Stimulated activated CD8-positive, alpha-beta memory T cell treated with anti-CD3 and anti-CD28 coated beads, Interleukin-7, amount 100 ng/mL, for 24 hours (primary cell): Measurements from ENCODE around the gene UBE2F.
"Not testable (repeated sequence)": the region's sequence is repeated elsewhere in the genome, so short reads cannot be mapped to it uniquely, and the experiment has no call there.

Experiments used
- DNase-seq: peaks from one replicate; pipeline ENCODE4 v3.0.0-alpha.2; 2020; ENCODE audit warnings: low read depth

Gene UBE2F

DNA sequence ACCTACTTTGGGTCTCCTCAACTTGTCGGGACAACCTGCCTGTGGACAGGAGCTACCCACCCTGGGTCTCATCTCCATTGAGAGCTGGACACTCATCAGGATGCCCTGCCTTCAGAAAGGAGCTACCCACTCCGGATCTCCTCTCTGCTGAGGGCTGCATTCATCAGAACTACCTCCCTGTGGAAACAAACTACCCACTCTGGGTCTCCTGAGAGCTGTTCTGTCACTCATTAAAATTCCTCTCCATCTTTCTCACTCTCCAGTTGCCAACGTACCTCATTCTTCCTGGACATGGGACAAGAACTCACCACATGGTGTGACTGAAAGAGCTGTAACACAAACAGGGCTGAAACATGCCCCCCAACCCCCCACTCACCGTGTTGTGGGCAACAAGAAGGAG is 22.5 kb upstream of the UBE2F start:
- no peak for DNase-seq

DNA sequence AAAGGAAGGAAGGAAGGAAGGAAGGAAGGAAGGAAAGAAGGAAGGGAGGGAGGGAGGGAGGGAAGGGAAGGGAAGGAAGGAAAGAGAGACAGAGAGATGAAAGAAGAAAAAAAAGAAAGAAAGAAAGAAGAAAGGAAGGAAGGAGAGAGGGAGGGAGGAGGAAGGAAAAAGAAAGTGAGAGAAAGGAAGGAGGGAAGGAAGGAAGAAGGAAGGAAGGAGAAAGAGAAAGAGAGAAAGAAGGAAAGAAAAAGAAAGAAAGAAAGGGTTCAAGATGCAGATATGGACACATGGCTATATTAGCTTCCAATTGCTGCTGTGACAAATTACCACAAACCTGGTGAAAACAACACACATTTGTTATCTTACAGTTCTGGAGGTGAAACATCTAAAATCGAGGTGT is 20.4 kb upstream of the UBE2F start:
- no peak for DNase-seq

DNA sequence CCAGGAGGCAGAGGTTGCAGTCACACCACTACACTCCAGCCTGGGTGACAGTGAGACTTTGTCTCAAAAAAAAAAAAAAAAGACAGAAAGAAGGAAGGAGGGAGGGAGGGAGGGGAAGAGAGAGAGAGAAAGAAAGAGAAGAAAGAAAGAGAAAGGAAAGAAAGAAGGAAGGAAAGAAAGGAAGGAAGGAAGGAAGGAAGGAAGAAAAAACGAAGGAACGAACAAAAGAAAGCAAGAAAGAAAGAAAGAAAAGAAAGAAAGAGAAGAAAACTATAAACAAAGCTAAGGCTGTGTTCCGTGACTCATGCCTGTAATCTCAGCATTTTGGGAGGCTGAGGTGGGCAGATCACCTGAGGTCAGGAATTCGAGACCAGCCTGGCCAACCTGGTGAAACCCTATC is 15.5 kb upstream of the UBE2F start:
- DNase-seq: not testable (repeated sequence)

DNA sequence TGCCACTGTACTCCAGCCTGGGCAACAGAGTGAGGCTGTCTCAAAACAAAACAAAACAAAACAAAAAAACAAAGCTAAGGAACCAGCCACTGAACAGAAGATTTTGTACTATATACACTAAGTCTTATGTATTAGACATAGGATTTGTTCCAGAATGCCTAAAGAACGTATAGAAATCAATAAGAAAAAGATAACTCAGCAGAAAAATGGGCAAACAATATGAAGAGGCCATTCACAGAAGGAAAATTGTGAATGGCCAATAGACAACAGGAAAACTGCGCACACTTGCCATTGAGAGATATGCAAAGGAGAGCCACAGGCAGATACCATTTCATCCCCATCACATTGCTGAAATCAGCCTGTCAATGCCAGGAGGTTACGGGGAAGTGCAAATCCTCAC is 14.9 kb upstream of the UBE2F start:
- no peak for DNase-seq

DNA sequence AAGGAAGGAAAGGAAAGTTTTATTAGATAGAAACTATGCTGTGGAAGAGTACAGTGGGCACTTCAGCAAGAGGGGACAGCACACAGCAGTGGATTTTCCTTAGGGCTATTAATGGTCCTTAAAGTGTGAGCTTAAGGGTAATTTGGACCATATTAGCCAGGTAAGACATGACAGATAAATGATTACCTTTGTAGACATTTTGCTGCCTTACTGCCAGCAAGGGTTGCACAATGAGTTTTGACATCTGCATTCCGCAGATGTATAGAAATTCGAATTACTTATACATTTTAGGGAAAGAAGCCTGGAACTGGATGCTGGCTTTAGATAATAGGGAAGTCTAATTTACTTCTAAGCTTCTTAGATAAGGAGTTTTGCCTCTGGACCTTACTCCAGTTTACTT is 14.0 kb upstream of the UBE2F start:
- DNase-seq: no peak

DNA sequence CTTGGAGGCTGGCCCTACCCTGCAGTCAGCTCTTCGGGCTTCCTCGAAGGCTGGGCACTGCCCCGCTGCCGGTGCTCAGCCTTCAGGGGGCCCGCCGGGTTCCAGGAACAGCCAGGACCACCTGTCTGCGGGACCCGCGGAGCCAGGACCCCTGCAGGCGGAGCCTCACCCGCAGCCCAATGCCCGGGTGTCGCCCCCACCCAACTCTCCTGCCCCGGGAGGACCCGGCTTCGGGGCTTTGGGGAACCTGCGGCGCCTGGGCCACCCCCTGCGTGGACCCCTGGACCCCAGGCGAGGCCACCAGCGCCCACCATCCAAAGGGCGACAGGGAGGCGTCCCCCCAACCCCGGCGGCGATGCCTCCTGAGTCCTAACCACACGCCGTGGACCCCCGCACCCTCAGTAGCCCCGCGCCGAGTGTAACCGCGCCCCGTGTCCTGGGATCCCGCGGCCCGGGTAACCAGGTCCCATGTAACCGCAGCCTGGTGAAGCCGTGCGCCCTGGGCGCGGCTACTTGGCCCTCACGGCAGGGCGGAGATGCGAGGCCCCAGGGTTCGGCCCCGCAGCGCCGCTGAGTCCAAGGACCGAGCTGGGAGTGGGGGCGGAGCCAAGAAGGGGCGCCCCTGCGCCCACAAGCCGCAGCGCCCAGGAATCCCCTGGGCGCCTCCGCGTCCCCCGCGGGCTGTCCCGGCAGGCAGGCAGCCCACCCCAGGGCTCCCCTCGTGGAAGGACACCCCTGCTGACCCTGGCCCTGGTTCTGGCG is 11.0 kb upstream of the UBE2F start:
- no peak for DNase-seq

DNA sequence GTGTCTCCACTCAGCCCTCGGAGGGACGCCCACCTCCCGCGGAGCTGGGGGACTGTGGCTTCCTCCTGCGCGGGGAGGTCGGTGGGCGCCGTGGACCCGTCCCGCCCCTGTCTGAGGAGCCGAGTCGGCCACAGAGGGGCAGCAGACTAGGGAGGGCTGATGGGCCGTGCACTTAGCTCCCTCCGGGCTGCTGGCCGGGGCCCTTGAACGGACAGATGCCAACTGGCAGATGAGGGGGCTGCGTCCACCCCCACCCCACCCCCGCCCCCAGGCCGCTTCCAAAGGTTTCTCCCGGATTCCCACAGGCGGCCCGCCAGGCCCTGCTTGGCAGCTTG is 10.4 kb upstream of the UBE2F start:
- no peak for DNase-seq

DNA sequence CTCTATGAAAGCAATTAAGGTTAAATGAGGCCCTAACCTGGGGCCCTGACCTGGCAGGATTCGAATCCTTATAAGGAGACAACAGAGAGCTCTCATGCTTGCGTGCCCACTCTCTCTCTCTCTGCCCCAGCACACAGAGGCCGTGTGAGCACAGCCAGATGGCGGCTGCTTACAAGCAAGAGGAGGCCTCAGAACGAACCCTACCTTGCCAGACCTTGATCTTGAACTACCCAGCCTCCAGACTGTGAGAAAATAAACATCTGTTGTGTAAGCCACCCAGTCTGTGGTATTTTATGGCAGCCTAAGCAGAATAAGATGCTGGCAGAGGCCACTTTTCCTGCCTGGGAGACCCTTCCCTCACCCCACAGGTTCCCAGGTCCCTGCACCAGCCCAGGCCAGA is 5.2 kb upstream of the UBE2F start:
- DNase-seq: no peak

DNA sequence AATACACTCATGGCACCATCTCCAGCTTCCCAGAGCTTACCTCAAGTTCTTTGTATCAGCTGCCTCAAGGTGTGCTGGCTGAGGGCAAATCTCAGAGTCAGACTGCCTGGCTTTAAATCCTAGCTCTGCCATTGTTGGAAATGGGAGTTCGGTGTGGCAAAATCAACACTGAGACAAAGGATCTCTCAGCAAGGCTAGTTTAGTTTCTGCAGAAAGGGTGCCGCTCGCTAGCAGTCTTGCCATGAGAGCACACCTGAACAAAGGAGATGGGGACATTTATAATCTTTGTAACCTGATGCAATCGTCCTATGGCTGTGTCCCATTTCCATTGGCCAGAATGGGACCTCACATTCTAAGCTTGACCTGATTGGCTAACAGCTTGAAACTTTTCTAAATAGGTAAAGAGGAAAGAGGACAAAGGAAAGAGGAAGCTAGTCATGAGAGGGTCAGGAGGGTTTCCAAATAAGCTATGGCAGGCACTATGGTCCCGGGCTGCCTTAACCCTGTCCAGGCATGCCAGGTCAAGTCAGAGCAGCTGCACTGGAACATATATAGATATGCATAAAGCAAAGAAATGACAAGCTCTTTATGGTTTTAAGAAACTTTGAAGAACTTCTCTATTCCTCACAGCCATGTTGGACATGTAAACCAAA is 4.3 kb upstream of the UBE2F start:
- no peak for DNase-seq

DNA sequence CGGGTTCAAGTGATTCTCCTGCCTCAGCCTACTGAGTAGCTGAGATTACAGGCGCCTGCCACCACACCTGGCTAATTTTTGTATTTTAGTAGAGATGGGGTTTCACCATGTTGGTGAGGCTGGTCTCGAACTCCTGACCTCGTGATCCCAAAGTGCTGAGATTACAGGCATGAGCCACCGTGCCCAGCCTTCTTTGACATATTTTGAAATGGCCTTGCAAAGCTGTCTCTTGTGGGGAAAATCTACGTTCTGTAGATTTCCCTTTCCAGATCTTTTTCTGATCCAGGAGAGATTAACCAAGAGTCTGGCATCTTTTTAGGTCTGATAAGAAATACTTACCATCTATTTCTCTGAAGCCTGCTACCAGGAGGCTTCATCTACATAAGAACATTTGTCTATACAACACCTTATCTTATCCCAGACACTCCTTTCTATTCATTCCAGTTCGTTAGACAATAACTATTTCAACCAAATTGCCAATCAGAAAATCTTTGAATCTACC is 3.3 kb upstream of the UBE2F start:
- DNase-seq: not testable (repeated sequence)

DNA sequence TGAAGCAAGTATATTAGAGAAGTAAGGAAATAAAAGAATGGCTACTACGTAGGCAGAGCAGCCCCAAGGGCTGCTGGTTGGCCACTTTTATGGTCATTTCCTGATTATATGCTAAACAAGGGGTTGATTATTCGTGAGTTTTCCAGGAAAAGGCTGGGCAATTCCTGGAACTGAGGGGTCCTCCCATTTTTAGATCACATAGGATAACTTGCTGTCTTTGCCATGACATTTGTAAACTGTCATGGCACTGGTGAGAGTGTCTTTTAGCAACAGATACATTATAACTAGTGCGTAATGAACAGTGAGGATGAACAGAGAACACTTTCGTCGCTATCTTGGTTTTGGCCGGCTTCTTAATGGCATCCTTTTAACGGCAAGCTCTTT is 2.6 kb upstream of the UBE2F start:
- DNase-seq: no peak

DNA sequence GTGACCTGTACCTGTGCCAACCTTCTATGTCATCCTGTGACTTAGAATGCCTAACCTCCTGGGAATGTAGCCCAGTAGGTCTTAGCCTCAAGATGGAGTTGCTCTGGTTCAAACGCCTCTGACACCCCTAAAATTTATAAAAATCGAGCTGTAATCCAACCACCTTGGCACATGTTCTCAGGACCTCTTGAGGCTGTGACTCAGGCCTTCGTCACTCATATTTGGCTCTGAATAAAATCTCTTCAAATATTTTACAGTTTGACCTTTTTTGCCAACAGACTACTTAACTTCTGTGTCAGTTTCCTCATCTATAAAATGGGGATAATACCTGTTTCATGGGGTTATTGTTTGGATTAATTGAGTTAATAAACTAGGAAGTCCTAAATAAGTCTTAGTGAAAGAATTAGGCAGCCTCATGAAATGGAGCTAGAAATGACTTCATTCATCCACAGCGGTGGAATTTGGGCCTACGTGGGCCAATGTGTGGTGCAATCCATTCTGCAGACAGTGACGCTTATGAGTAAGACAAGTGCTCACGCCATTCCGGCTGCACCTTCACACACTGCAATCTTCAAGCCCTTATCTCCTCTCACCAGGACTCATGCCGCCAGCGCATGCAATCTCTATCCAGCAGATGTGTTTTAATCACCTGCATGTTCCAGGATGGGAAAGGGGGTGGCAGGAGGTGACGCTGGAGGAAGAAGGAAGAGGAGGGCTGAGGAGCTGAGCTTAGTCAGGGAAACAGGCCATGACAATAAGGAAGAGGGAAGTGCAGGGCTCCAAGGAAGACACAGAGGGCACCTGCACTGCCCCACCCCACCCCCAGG is 2.0 kb upstream of the UBE2F start:
- no peak for DNase-seq

DNA sequence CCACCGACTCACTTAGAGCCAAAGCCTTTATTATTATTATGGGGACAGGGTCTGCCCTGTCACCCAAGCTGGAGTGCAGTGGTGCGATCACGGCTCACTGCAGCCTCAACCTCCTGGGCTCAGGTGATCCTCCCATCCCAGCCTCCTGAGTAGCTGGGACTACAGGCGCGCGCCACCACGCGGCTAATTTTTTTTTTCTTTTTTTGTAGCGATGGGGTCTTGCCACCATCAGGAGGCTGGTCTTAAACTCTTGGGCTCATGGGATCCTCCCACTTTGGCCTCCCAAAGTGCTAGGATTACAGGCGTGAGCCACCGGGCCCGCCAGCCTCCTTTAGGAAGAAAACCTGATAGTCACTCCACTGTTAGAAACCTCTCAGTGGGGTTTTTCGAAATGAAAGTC is 970 bp upstream of the UBE2F start:
- DNase-seq: not testable (repeated sequence)

DNA sequence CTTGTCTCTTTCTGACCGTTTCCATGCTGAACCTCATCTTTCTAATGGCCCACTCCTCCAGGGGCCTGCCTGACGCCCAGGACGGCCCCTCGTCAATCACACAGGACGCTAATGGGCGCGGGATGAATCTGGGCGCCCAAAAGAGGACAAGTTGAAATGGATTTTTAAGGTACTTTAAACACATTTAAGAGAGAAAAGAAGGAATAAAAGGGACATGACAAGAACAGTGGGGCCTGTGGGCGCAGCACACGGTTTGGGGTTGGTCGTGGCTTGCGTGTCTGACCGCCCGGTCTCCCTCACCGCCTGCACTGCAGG is 607 bp upstream of the UBE2F start:
- no peak for DNase-seq

DNA sequence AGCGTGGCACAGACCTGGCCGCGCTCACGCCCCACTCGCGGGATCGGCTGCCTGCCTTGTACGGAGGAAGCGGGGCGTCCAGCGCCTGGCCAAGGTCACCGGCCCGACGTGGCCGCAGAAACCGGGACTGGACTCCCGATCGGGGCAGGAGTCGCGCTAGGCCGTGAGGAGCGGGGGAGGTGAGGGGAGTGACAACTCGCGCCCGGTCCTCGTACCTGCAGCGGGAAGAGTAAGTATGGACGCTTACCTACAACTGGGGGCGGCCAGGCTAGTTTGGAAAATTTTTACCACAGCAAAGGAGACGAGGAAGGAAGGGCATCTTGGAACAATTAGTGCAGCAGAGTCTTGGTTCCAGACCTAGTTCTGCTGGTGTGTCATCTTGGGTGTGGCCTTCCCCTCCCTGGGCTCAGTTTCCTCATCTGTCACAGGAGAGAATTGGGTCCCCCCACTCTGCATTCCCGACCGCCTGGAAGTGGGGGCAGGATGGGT is 693 bp downstream of the UBE2F start:
- DNase-seq: no peak

DNA sequence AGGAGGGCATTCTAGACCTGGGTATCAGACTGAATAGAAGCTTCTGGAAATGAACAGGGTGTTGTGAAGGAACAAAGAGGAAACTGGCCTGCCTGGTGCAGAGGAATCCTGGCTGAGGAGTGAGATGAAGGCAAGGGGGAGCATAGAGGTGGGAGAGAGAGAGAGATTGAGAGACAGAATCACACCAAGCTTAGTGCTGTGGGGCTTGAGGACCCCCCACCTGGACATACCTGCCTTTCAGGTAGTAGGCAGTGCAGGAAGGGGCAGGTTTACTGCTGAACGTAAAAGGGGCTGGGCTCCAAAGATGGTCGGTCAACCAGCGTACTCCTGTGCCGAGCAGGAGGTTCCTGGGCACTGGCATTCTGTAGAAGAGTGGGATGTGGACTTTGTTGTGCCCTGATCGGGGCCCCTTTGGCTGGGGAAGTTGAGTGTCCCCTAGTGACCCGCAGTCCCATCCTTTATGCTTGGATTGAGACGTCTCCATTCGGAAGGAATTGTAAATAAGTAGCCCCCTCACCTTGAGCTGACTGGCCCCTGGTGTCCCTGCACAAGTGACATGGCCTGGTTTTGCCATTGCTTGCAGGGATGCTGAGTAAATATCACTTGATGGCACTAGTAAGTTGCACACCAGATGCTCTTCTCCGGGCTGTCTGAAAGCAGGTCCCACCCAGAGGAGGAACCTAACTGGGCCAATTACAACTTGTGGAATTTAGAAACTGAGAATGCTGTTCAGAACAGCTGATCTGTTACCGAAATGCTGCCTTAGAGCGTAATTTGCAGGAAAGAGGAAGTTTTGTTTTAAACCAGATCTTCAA is 1.4 kb downstream of the UBE2F start:
- DNase-seq: no peak

DNA sequence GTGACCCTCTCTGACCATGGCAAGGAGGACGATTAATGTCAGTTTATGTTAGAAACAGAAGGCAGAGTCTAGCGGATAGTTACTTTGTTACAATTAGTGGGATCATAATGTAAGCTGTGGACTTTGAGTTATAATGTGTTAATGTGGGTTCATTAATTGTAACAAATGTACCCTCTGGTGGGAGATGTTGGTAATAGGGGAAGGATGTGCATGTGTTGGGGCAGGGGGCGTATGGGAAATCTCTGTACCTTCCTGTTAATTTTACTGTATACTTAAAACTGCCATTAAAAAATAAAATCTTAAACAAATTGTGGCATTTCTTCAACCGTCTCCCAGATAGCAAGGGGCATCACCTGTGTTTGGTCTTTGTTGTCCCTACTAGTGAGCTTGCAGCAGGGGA is 4.8 kb downstream of the UBE2F start:
- DNase-seq: no peak

DNA sequence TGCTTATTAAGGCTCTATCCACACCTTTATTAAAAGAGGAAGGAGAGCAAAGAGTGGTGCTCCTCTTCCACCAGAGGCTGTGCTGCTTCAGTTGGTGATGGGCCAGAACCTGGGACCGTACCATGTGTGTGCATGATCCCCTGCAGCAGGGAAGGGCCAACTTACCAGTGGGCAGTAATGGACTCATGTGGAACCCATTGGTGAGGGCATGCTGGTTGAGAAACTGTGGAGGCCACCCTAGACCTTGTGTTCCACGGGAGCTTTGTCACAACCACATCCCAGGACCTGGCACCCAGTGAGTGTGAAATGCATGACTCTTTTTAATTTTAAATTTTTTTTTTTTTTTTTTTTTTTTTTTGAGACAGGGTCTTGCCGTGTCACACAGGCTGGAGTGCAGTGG is 5.4 kb downstream of the UBE2F start:
- DNase-seq: no peak

DNA sequence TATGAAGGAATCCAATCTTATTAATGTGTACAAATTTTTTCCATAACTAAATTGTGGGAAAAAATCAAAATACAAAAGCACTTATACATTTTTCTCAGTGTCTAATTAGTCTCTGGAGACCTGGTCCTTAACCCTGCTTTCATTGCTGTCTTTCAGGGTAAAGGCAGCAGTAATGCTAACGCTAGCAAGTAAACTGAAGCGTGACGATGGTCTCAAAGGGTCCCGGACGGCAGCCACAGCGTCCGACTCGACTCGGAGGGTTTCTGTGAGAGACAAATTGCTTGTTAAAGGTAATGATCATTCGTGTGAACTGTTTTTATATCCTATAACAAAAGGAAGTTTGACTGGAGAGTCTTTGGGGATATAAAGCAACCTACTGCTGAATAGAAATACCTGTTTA is 6.1 kb downstream of the UBE2F start:
- no peak for DNase-seq

DNA sequence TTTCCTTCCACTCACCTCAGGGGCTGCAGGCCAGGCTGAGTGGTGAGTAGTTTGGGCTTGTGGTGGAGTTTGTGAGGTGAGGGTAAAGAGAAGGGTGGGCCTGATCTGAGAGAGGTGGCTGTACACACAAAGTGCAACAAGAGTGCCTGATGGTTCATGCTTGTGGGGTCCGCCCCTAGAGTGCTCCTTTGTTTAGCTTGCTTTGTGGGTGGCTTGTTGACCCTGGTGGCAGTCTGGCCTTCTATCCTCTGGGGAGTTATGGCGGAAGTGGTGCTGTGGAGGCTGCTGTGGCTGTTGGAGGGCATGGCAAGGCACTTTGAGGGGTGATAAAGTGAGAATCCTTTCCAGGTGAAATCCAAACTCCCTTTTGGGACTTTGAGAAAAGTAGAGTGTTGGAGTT is 10.6 kb downstream of the UBE2F start:
- no peak for DNase-seq

DNA sequence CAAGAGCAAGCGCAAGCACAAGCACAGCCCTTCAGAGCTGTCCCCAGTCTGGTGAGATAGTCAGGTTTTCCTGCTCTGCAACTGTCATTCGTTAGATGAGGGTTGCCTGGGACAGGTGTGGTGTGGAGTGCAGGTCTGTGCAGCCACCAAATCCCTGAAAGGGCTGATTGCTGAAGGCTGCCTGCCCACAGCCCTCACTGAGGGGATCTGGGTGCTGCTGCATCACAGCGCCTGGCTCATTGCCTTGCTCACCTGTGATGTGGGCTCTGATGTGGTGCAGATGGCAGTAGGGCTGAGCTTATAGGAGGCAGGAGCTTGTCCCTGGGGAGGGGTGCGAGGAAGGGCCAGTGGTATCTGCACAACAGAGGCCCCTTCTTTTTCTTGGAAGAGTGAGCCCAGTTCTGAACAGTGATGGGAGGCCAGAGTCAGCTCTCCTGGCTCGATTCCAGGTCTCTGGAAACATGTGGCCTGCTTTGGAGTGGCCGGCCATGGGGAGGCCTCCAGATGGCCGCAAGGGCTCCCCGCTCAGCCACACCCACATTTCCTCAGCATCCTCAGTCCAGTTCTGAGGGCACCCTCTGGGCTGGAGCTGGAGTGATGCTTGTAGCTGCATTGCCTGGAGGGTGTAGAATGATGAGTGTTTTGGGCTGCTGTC is 11.4 kb downstream of the UBE2F start:
- no peak for DNase-seq

DNA sequence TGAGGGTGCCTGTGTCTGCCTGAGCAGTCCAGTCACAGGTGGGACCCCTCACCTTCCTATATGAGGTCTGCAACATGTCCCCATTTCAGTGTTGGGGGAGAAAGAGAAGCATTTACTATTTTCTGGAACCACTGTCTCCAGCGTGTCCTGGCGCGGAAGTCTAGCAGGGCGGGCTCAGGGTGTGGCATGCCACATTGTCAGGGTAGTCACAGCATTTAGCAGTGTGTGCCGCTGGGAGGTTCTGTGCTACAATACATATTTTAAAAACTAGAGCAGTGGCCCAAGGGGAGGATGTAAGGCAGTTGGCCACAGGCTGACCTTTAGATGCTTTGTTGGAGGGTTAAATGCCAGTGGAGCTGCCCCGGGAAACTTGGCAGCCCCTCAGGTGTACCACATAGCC is 12.5 kb downstream of the UBE2F start:
- no peak for DNase-seq
